Measurements from ENCODE around the gene FUT8.

The FUT8 gene

DNA sequence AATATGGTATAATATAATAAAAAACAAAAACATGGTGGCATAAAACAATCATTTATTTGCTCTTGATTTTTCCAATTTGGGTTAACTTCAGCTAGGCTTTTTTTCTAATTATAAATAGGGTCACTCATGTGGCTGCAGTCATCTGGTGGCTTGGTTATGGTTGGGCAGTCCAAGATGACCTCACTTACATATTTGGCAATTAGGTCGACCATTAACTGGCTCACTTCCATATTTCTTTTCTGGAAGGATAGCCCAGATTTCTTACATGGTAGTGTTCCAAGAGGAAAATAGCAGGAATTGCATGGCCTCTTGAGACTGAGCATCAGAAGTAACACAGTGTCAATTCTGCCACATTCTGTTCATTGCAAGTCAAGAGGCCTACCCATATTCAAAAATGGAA lies 153.4 kb downstream of the FUT8 start:
- H3K36me3 Mint-ChIP-seq, result peaks cover 41% of the 10 kb centered on the region
- ATAC-seq, result no peak
- peaks cover 51% of the 10 kb centered on the region for H3K4me1 Mint-ChIP-seq
- H3K9me3 Mint-ChIP-seq, result peaks cover 6% of the 10 kb centered on the region
- H3K27ac Mint-ChIP-seq, result peak overlapping the region; percentile 74
- H3K27me3 Mint-ChIP-seq, result no peaks in the 10 kb centered on the region
- no peak overlapping the region for H3K4me3 Mint-ChIP-seq

DNA sequence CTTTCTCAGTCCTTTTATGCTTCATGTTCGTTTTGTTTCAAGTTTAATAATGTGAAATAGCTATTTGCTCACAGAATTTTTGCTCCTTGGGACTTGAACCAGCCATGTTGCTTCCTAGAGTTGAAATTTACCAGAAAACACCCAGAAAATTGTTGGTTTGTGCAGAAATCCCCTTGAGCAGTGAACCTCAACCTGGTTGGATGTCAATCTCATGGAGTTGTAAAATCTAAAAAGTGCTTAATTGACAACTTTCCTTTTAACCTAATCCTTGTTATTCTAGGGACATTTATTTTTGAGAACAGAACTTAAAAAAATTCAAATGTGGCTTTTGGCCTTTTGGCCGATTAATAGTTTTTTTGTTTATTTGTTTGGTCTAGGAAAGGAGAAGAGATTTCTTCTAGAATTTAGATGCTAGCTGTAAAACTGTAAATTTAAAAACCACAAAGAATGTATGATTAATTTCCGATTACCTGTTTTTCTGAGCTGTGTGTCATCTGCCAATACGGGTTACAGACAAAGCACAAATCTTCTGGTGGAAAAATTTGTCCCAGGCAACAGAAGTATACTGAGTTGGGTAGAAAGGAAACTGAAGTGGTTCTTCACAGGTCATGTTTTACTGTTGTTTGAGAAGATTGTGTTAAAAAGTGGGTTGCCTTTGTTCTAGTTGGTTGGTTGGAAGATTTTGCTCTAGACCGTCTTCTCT lies 154.4 kb downstream of the FUT8 start:
- Mint-ChIP-seq H3K4me1 (peaks cover 53% of the 10 kb centered on the region), H3K36me3 (peaks cover 43% of the 10 kb centered on the region), H3K27ac (peak overlapping the region; percentile 74), H3K27me3 (no peaks in the 10 kb centered on the region), H3K9me3 (peaks cover 6% of the 10 kb centered on the region), H3K4me3 (peak overlapping the region; percentile 14)
- ATAC-seq, result peak; percentile 45

DNA sequence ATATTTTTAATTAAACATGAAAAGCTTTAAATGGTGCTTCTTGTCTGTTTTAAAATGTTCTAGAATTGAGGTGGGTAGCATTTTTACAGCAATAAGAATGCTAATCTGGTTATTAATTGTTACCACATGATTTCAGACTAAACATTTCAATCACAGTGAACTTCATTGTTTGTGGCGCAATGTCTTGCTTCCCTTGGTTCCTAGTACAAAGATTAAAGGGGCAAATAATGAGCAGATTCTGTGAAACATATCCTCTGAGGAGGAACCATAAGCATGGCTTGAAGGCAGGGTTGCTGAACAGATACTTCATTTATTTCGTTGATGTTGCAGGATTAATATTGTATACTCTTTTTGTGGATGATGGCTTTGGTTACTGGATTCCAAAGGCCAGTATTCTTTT lies 162.1 kb downstream of the FUT8 start:
- Mint-ChIP-seq H3K27me3 (no peaks in the 10 kb centered on the region), H3K4me1 (peaks cover 58% of the 10 kb centered on the region)
- ATAC-seq, result no peak

DNA sequence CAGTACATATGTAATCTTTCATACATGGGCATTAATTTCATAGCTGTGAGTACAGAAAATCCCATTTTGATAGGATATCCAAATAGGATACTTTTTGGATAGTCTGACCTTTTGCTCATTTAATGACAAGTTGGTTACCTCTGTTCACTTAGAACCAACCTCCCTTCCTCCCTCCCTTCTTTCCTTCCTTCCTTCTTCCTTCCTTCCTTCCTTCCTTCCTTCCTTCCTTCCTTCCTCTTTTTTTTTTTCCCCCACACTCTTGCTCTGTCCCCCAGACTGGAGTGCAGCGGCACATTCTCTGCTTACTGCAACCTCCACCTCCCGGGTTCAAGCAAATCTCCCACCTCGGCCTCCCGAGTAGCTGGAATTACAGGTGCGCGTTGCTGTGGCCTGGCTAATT lies 162.9 kb downstream of the FUT8 start:
- H3K27ac Mint-ChIP-seq, result no peak overlapping the region
- H3K36me3 Mint-ChIP-seq, result peaks cover 48% of the 10 kb centered on the region
- H3K27me3 Mint-ChIP-seq, result no peaks in the 10 kb centered on the region
- H3K4me1 Mint-ChIP-seq, result peaks cover 50% of the 10 kb centered on the region
- ATAC-seq, result no peak
- H3K9me3 Mint-ChIP-seq, result peaks cover 6% of the 10 kb centered on the region
- H3K4me3 Mint-ChIP-seq, result no peak overlapping the region

More for the DNA sequence above, 162.1 kb downstream of the FUT8 start:
- peaks cover 6% of the 10 kb centered on the region for H3K9me3 Mint-ChIP-seq
- no peak overlapping the region for H3K27ac Mint-ChIP-seq
- no peak overlapping the region for H3K4me3 Mint-ChIP-seq
- H3K36me3 Mint-ChIP-seq, result peaks cover 51% of the 10 kb centered on the region

DNA sequence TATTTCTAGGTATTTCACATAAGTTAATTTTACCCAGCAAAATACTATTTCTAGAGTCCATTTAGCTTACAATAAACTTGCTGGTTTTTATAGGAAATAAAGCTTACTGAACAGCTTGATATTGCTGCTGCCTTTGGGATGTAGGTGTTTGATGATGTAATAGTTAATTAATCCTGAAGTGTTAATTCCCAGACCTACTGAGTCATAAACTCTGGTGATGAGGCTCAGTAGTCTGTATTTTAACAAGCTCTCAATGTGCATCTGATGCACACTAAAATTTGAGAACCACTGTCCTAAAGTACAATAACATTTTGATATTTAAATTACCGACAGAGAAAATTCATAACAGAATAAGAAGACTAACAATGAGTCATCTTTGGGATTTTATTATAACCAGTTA lies 168.4 kb downstream of the FUT8 start:
- Mint-ChIP-seq H3K4me1 (peaks cover 27% of the 10 kb centered on the region), H3K9me3 (no peaks in the 10 kb centered on the region), H3K27ac (no peak overlapping the region), H3K27me3 (no peaks in the 10 kb centered on the region), H3K36me3 (peaks cover 19% of the 10 kb centered on the region), H3K4me3 (no peak overlapping the region)
- ATAC-seq, result no peak

DNA sequence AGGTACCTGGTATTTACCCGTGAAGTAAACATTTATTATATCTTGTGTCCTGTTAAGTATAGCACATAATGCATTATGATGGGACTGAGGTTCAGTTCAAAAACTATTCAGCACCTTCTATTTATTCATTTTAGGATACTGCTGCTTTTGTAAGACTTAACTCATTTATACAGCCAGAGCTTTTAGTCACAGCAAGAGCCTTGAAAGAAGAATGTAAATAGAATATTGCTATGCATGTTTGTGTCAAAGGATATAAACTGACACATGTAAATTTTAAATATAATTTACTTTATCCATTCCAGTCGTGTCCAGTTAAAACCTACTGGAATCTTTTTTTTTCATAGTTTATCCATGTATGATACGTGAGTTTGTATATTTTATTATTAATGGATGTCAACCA lies 168.8 kb downstream of the FUT8 start:
- peaks cover 23% of the 10 kb centered on the region for H3K4me1 Mint-ChIP-seq
- no peak overlapping the region for H3K27ac Mint-ChIP-seq
- peaks cover 15% of the 10 kb centered on the region for H3K36me3 Mint-ChIP-seq
- no peak overlapping the region for H3K4me3 Mint-ChIP-seq
- H3K27me3 Mint-ChIP-seq, result no peaks in the 10 kb centered on the region
- no peak for ATAC-seq
- H3K9me3 Mint-ChIP-seq, result no peaks in the 10 kb centered on the region

DNA sequence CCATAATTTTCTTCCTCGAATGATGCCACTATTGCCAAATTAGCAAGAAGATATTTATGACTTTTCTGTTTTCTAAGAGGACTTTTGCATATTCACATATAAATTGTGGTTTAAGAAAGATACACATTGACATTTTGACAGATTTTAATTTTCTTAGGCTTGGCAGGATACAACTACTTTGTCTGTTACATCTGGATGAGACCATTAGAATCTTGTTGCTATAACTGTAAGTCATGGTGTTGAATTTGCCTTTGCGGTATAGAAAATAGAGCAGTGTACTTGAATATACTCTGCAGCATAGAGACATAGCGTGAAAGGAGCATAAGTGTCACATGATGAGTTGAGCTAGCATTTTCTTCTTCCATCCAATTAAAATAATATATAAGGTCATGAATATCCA lies 169.3 kb downstream of the FUT8 start:
- ATAC-seq, result no peak
- peaks cover 11% of the 10 kb centered on the region for H3K36me3 Mint-ChIP-seq
- H3K27ac Mint-ChIP-seq, result no peak overlapping the region
- H3K4me1 Mint-ChIP-seq, result peaks cover 19% of the 10 kb centered on the region
- H3K4me3 Mint-ChIP-seq, result no peak overlapping the region
- H3K9me3 Mint-ChIP-seq, result no peaks in the 10 kb centered on the region
- no peaks in the 10 kb centered on the region for H3K27me3 Mint-ChIP-seq

DNA sequence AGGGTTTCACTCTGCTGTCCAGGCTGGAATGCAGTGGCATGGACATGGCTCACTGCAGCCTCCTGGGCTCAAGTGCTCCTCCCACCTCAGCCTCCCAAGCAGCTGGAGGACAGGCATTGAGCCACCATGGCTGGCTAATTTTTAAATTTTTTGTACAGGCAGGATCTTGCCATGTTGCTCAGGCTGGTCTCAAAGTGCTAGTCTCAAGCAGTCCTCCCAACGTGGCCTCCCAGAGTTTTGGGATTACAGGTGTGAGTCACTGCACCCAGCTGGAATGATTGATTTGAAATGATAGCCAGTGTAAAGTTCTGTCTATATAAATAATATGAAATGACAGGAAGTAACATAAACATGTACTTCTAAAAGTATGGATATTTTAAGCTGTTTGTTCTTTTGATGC lies 172.7 kb downstream of the FUT8 start:
- peaks cover 12% of the 10 kb centered on the region for H3K4me1 Mint-ChIP-seq
- no peak for ATAC-seq
- H3K27ac Mint-ChIP-seq, result peak overlapping the region; percentile 67
- no peak overlapping the region for H3K4me3 Mint-ChIP-seq
- no peaks in the 10 kb centered on the region for H3K9me3 Mint-ChIP-seq
- H3K27me3 Mint-ChIP-seq, result no peaks in the 10 kb centered on the region
- peaks cover 16% of the 10 kb centered on the region for H3K36me3 Mint-ChIP-seq

DNA sequence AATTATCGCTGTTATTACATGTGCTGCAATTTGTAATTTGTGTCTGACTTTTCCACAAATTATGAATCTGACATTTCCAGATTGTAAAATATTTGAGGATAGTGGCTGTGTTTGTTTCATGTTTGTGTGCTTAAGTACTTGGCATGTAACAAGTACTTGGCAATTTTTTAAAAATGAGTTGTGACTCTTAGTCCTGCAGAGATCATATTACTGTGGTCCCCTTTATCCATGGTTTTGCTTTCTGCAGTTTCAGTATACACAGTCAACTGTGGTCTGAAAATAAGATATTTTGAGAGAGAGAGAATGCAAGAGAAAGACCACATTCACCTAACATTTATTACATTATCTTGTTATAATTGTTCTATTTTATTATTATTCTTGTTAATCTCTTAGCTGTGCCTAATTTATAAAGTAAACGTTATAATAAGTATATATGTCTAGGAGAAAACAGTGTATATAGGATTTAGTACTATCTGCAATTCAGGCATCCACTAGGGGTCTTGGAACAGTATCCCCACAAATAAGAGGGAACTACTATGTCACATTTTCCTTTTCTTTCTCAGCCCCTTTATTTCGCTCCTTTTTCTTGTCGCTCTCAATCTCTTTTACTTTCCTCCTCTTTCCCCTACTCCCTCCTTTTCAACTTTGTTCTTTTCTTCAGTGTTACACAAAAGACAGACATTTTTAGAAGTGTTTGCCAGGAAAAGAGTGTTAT lies 176.1 kb downstream of the FUT8 start:
- peaks cover 12% of the 10 kb centered on the region for H3K4me1 Mint-ChIP-seq
- H3K27ac Mint-ChIP-seq, result no peak overlapping the region
- no peaks in the 10 kb centered on the region for H3K9me3 Mint-ChIP-seq
- H3K4me3 Mint-ChIP-seq, result no peak overlapping the region
- H3K36me3 Mint-ChIP-seq, result peaks cover 16% of the 10 kb centered on the region
- ATAC-seq, result no peak
- H3K27me3 Mint-ChIP-seq, result no peaks in the 10 kb centered on the region

DNA sequence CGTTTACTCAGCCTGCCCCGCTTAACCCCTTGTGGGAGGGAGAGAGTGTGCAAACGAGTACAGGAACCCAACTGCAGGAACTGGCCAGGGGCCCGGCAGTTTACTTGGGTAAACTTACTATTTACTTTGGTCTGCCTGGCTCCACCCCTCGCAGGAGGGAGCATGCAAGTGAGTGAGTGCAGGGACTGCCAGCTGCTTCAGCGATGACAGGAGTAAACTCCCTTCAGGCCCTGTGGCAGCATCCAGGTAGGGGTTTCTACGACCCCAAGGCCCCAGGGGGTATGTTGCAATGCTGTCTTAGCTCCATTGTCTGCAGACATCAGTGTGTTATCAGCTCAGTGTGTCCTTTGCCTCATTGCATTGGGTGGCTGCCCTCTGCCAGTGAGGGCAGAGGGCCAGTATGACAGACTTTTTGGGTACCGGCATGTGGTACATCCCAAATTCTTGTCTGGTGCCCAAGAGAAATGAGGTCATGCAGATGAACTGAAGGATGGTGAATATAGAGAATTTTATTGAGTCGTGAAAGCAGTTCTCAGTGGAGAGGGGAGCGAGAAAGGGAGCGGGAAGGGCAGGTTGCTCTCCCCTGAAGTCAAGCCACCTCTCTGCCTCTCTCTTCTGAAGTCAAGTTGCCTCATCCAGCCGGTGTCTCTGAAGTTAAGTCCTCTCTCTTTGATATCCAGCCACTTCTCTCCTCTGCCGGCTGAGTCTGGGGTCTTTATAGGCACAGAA lies 181.8 kb downstream of the FUT8 start:
- no peak overlapping the region for H3K27ac Mint-ChIP-seq
- H3K4me1 Mint-ChIP-seq, result no peaks in the 10 kb centered on the region
- ATAC-seq, result no peak
- H3K27me3 Mint-ChIP-seq, result no peaks in the 10 kb centered on the region
- peaks cover 12% of the 10 kb centered on the region for H3K36me3 Mint-ChIP-seq
- H3K4me3 Mint-ChIP-seq, result no peak overlapping the region
- no peaks in the 10 kb centered on the region for H3K9me3 Mint-ChIP-seq

DNA sequence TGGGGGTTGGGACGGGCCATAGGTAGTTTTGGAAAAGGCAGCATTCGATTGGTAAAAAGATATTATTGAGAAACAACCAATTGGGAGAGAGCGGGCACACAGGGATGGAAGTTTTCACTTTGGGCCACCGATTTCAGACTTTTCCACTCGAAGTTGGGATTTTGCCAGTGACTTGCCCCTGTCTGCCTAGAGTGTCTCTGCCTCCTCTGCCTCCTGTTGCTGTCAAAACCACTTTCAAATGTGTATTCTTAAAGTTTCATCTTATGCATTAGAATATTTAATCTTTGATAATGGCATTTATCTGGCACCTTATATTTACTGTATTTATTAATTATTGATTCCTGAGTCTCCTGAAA lies 182.3 kb downstream of the FUT8 start:
- peaks cover 6% of the 10 kb centered on the region for H3K36me3 Mint-ChIP-seq
- no peaks in the 10 kb centered on the region for H3K4me1 Mint-ChIP-seq
- no peak overlapping the region for H3K4me3 Mint-ChIP-seq
- no peak for ATAC-seq
- no peak overlapping the region for H3K27ac Mint-ChIP-seq
- no peaks in the 10 kb centered on the region for H3K27me3 Mint-ChIP-seq
- no peaks in the 10 kb centered on the region for H3K9me3 Mint-ChIP-seq

DNA sequence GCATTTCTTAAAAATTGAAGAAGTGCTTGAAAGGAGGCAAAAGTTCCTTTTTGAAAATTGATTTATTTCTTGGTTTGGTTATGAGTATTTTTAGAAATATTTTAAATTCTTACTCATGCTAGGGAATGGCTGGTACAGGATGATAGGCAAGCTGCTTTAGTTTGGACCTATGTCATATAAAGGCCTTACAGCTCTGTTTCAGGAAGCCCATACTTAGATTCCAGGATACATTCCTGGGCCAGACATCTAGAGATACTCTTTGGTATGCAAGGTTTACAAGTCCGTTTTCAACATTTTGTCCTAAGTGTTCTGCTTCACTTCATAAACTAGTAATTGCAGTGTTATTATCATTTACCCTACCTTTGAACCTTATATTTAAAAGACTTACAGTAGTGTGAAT lies 186.8 kb downstream of the FUT8 start:
- no peak overlapping the region for H3K4me3 Mint-ChIP-seq

DNA sequence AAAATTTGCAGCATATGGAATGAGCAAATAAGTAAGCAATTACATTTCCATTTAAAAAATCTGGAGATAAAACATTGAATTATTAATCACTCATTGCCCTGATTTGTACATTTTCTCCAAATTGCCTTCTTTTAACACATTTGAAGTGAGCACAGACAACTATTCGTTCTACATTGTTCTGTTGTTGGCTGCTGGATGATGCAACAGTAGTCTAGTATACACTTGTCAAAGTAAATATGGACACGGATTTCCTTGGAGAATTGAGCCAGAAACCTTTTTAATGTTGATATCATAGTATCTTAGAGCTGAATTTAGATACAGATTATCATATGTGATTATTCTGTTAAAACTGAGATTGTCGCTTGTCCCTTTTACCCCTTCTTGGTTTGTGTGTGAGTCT lies 188.2 kb downstream of the FUT8 start:
- H3K27ac Mint-ChIP-seq, result peak overlapping the region; percentile 25
- ATAC-seq, result no peak
- peaks cover 5% of the 10 kb centered on the region for H3K4me1 Mint-ChIP-seq
- no peaks in the 10 kb centered on the region for H3K27me3 Mint-ChIP-seq
- no peak overlapping the region for H3K4me3 Mint-ChIP-seq
- peaks cover 5% of the 10 kb centered on the region for H3K36me3 Mint-ChIP-seq
- H3K9me3 Mint-ChIP-seq, result no peaks in the 10 kb centered on the region

More for the DNA sequence above, 186.8 kb downstream of the FUT8 start:
- Mint-ChIP-seq H3K9me3 (no peaks in the 10 kb centered on the region), H3K36me3 (peaks cover 9% of the 10 kb centered on the region), H3K27me3 (no peaks in the 10 kb centered on the region), H3K4me1 (no peaks in the 10 kb centered on the region), H3K27ac (no peak overlapping the region)
- ATAC-seq, result no peak

DNA sequence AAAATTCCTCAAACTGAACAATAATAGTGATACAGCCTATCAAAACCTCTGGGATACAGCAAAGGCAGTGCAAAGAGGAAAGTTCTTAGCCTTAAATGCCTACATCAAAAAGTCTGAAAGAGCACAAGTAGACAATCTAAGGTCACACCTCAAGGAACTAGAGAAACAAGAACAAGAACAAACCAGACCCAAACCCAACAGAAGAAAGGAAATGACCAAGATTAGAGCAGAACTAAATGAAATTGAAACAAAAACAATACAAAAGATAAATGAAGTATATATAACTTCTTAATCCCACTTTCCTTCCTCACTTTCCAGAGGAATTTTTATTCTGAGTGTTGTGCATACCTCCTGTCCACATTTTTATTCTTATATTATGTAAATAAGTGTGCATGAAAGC lies 192.0 kb downstream of the FUT8 start:
- H3K27me3 Mint-ChIP-seq, result no peaks in the 10 kb centered on the region
- no peaks in the 10 kb centered on the region for H3K9me3 Mint-ChIP-seq
- ATAC-seq, result no peak
- peaks cover 5% of the 10 kb centered on the region for H3K4me1 Mint-ChIP-seq
- no peak overlapping the region for H3K27ac Mint-ChIP-seq
- no peak overlapping the region for H3K4me3 Mint-ChIP-seq
- H3K36me3 Mint-ChIP-seq, result peaks cover 5% of the 10 kb centered on the region

DNA sequence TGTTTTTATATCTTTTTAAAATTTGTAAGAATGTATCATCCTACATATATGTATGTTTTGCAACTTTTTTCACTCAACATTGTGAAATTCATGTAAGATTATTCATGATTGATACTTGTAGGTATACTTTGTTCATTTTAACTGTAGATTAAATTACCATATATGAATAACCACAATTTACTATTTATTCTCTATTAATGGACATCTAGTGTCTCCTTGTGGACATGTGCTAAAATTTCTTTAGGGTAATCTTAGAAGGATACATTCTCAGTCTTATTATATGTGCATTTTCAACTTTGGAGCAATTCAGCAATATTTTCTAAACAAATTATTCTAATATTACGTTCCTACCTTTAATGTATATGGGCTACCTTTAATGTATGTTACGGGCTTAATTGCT lies 192.4 kb downstream of the FUT8 start:
- Mint-ChIP-seq H3K4me1 (peaks cover 5% of the 10 kb centered on the region), H3K27ac (no peak overlapping the region), H3K9me3 (no peaks in the 10 kb centered on the region), H3K36me3 (peaks cover 5% of the 10 kb centered on the region), H3K27me3 (no peaks in the 10 kb centered on the region), H3K4me3 (no peak overlapping the region)
- no peak for ATAC-seq

DNA sequence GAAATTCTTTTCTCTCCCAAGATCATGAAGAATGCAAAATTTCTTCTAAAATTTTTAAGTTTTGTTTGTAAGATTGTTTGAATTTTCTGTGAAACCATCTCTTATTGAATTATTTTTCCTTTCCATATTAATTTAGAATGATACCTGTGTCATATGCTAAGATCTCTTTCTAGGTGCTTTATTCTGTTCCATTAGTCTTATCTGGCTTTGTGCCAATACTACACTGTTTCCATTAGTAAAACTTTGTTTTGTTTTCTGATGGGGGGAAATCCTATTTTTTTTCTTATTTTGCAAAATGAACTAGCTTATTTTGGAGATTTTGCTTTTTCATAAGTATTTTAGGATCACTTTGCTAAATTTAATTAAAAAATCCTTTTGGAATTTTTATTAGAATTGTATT lies 193.9 kb downstream of the FUT8 start:
- H3K9me3 Mint-ChIP-seq, result no peaks in the 10 kb centered on the region
- H3K36me3 Mint-ChIP-seq, result peaks cover 4% of the 10 kb centered on the region
- H3K4me3 Mint-ChIP-seq, result no peak overlapping the region
- H3K27me3 Mint-ChIP-seq, result no peaks in the 10 kb centered on the region
- no peak for ATAC-seq
- H3K27ac Mint-ChIP-seq, result no peak overlapping the region
- H3K4me1 Mint-ChIP-seq, result peaks cover 10% of the 10 kb centered on the region
